Activated CD4-positive, alpha-beta T cell treated with anti-CD3 and anti-CD28 coated beads for 4 hours (primary cell): ENCODE data around the gene CCDC12.

Experiments
- DNase-seq, 2 donors: peaks; one replicate each; pipeline ENCODE4 v3.0.0-alpha.2; 2020

The CCDC12 gene

GRCh38 chr3:46954178-46954577 is 22.4 kb downstream of the CCDC12 start:
- no peak for DNase-seq

- DNase-seq: no peak
Observed at GRCh38 chr3:46953234-46954010, 23.1 kb downstream of the CCDC12 start.

GRCh38 chr3:46952813-46953212 is 23.7 kb downstream of the CCDC12 start:
- DNase-seq: no peak

GRCh38 chr3:46950650-46951241 is 25.8 kb downstream of the CCDC12 start:
- DNase-seq: no peak

- no peak for DNase-seq
Observed at GRCh38 chr3:46950177-46950576, 26.4 kb downstream of the CCDC12 start.

DNA sequence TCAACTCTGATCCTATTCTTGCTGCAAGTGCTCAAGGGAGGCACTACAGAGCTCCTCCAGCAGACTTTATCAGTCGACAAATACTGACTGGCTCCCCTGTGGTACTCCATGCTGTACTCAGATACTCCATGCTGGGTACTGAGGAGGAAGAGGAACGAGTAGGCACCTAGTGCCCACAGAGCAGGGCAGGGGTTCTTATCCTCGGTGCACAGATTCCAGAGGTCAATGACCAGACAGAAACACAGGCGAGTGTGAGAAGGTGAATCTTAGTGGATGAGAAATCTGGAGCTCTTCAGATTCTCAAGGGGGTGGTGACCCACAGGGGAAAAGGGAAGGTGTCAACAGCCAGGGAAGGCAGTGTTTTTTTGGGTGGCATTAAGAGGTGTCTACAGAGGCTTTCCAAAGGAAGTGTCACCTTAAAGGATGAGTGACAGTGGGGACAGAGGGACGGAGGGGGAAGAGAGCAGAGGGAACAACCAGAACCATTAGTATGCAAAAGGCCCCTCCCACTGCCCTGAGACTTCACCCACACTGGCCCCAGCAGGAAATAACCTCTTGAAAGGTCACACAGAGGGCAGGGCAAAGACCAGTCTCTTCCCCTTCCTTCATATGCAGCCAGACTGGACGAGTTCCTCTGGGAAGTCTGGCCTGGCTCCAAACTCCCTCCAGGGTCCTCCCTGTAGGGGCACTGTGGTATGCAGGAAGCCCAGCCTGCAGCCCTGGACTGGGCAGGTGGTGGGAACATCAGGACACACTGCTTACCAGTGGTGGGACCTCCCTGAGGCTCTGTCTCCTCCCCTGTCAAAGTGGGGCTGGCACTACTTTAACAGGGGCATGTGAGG is 27.5 kb downstream of the CCDC12 start:
- no peak for DNase-seq

- DNase-seq: peak; percentile 69 to 71
Observed at GRCh38 chr3:46947981-46948791, 28.4 kb downstream of the CCDC12 start.

- no peak for DNase-seq
Observed at GRCh38 chr3:46947546-46947901, 29.0 kb downstream of the CCDC12 start.

GRCh38 chr3:46946856-46947545 is 29.5 kb downstream of the CCDC12 start:
- DNase-seq: peak; percentile 59 to 67

GRCh38 chr3:46946416-46946815 is 30.1 kb downstream of the CCDC12 start:
- no peak for DNase-seq

- DNase-seq: no peak
Observed at GRCh38 chr3:46944191-46944590, 32.4 kb downstream of the CCDC12 start.

DNA sequence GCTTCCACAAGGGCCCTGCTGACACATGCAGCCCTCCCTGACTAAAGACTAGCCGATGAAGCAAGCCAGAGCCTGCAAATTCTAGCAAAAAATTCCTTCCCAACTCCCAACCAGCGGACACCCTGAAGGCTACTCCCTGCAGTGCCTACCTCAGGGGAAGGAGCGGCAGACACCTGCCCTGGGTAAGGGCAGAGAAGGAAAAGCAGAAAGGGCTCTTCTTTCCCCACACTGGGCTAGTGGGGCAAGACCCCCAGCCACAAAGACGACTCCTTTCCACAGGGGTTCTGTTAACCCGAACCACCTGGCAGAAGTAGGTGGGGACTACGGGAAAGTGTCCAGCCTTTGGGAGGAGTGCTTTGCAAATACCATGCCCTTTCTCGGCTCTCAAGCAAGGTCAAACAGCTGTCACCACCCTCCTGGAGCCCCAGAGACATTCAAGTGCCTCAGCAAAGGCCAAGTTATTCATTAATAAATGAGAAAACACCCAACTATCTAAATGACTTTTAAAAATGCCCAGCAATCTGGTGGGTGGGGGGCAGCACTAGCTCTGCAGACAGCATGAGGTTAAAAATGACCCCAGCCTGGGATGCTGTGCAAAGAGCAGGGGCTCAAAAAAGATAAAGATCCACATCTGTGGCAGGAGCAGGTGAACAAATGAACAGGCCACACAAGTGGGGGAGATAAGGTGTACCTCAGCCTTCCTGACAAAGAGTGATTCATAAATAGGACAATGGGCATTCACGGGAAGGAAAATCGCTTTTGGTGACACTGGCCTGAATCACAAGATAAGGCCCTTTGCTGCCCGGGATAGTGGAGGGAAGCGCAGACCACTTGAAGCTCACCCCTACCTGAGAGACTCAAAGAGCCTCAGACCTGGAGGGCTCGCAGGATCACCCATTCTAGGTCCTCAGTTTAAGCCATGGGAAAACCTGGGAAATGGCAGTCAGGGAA is 33.0 kb downstream of the CCDC12 start:
- DNase-seq: no peak

DNA sequence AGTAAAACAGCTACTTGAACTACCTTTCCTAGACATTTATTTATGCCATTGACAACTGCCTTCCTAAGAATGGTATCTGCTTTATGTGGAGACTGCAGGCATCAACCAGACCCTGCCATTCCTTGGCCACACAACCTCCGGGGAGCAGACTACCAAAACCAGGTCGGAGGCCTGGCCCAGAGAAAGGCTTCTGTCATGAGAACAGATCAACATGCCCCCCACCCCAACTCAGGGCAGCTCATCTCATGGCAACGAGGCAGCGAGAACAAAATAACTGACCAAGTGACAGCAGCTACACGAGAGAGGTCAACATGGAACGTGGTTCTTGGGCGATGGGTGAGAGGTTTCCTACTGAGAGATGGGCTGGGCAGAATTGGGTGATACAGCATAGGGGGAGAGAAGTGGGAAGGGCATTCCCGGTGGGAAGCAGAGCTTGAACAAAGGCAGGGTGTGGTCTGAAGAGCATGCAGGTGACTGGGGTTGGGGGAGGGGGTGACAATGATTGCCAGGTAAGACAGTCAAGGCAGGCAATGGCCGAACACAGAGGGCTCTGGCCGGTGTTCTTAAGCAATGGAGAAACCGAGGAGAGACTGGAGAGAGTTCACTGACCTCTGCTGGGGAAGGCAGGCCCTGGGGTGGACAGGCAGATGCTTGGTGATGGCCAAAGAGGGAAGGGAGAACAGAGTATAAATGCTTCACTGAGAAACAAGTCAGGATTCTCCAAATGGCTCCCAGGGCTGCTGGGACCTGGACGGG is 33.9 kb downstream of the CCDC12 start:
- DNase-seq: no peak

- no peak for DNase-seq
Observed at GRCh38 chr3:46942076-46942475, 34.5 kb downstream of the CCDC12 start.

DNA sequence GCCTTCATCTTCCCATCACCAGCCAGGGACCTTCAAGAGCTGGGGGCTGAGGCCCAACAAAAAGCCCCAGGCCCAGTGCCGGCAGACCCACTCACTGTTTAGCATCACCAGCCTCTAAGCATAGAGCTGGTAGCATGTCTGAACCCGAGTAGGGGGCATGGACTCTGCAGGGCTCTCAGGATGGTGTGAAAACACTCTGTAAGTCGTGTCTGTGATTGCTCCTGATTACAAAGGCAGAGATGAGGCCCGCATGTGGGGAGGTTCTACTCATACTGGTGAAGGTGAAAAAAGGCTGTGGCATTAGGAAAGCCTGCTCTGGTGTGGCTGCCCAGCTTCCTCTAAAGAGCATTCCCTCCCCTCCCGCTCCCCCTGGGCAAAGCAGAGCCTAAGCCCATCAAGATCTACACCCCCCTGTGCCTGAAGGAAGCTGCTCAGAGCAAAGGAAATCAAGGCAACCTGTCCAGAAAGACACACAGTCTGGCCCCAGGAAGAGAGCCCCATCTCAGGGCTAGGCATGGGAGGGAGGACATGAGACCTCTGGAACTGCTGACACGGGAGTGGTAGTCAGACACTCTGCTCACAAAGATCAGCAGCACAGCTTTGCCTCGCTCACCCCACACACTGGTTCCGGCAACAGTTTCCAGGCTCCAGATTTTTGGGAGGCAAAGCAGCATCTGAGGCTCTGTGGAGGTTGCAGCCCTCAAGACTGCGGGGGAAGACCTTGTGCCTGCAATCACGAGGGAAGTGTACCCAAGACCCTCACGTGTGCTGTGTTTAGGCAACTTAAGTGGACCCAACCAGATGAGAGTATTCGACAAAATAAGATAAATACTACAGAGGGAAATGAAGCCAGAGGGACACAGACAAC is 36.7 kb downstream of the CCDC12 start:
- DNase-seq: no peak

GRCh38 chr3:46938118-46938517 is 38.4 kb downstream of the CCDC12 start:
- DNase-seq: no peak

DNA sequence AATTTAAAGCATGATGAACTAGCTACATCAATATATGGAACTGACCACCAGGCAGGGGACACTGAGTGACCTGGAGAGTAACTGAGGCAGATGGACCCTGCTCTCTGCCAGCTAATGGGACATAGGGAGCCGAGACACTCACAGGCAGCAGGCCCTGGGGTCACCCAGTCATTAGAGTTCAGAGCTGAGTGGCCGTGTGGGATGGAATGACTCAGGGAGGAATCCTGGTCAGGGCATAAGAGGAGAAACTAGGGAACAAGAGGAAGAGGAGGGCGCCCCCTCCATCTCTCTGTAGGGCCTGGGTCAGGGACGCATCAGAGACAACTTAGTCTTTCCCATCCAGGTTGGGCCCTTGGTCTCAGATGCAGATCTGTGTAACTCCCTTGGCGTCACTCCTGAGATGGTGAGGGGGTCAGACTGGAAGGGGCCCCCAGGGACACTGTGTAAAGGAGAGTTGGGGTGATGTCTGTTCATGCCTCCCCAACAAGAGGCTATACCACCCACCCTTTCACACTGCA is 39.8 kb downstream of the CCDC12 start:
- no peak for DNase-seq

GRCh38 chr3:46935989-46936558 is 40.5 kb downstream of the CCDC12 start:
- no peak for DNase-seq
